Bone marrow (tissue), 2 donors: Measurements from ENCODE around the gene ZNF264.
"Not testable (repeated sequence)": the region's sequence is repeated elsewhere in the genome, so short reads cannot be mapped to it uniquely, and the experiment has no call there.

Experiments used
- DNase-seq, 2 donors: peaks; one replicate each; lab custom pipeline; 2025; lab: John Stamatoyannopoulos, UW

ZNF264 gene

DNA sequence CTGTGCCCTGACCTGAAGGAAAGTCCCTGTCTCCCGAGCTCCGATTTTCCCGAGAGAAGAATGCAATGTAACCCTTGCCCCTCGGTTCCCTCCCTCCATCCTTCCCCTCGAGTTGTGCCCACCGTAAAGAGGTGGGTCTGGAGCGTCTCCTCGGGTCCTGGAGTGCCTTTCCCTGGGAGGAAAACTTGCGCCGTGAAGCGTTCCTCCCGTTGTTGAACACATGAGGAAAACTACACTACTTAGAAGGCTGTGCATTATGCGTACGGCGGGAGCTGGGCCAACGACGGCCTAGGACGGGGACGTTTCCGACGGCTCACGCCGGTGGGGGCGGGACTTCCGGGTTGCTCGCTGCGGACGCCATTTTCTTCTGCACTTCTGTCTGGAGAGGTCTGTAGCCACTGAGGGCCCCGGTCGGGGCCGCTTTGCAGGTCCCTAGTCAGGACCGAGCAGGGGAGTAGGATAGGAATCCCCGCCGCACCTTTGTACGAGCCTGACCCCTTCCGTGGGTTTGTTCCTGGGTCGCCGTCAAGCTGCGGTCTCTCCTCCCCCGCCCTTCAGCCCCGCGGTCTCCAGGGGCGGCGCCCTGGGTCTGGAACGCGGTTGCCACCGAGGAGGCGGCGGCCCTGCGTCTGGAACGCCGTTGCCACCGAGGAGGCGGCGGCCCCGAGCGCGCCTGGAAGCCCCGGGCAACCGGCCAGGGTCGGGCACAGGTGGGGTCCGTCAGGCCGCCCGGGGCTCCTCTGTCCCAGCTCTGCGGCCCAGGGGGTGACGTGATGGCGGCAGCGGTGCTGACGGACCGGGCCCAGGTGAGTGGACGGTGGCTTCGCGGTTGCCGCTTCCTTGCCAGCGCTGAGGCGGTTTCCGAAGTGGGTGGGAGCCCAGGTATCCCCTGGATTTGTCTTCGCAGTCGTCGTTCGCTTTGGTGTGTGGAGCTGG, at the start of gene ZNF264:
Gene ZNF264 (plus strand): TSS at position 360 of the 936 bp plus-strand sequence. CDS start 414 bp downstream, at position 774.
- DNase-seq = peak; percentile 81 to 88

DNA sequence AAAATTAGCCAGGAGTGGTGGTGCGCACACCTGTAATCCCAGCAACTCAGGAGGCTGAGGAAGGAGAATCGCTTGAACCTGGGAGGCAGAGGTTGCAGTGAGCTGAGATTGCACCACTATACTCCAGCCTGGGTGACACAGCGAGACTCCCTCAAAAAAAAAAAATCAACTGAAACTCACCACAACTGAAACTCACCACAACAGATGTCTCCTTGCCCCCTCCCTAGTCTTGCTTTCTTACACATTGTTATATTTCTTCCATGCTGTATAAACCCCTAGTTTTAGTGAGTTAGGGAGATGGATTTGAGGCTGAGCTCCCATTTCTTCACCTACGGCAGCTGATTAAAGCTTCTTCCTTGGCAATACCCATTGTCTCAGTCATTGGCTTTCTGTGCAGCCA, 49.6 kb upstream of the ZNF264 start:
- no peak for DNase-seq

DNA sequence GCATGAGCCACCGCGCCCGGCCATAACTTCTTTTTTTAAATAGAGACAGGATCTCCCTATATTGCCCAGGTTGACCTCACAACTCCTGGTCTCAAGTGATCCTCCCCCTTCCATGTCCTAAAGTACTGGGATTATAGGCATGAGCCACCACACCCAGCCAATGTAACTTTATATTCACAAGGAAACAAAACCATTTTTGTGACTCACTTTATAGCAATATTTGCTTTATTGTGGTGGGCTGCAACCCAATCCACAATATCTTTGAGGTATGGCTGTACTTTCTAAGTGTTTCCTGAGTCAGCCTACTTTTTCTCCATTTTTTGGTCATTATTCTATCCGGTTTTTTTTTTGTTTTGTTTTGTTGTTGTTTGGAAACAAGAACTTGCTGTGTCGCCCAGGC, 38.4 kb upstream of the ZNF264 start:
- DNase-seq = no peak

DNA sequence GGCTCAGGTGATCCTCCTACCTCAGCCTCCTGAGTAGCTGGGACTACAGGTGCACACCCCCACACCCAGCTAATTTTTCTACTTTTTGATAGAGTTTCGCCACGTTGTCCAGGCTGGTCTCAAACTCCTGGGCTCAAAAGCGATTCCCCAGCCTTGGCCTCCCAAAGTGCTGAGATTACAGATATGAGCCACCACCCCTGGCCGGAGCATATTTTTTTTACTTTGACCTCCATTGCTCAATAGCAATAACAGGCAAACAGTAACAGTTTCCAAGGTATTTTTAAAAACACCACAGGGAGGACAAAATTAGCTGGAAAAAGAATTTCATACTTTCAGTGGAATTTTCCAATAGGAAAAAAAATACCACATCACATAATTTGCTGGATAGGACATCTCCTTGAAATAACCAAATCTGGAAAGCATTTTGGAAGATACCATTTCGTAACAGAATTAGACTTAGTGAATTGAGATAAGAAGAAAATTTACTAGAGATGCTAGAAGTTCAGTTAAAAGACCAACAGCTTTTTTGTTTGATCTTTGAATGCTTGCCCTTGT, 29.2 kb upstream of the ZNF264 start:
- no peak for DNase-seq

DNA sequence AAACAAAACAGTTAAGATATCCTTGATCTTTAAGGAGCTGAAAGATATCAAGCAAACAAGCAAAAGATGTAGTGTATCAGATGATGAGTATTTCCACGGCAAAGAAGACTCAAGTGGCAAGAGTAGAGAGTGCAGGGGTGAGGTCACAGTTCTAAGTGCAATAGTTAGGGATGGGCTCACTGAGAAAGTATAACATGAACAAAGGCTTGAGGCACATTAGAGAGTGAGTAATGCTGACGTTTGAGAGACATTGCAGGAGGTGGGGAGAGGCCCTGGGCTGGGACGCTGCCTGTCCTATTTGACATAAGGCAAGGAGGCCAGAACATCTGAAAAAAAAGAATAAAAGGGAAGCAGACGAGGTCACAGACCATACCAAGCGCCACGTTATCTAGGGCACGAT, 25.5 kb upstream of the ZNF264 start:
- DNase-seq = no peak

DNA sequence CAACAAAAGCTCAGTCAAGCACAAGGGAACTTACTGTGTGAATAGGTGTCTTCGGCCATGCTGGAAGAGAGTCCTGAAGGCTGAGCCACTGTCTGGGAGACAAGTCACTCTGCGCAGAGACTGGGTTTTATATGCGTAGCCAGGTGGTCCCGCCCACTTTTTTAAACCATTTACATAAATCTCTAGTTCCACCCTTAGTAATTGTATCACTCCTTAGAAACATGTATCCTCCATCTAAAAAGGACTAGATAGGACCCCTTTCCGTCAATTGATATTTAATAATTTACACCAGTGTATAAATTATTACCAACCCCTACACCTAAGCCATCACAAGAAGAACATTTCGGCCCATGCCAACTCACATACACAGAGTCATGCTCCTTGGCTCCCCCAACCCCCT, 23.9 kb upstream of the ZNF264 start, which contains the start of gene DUXA:
Gene DUXA (minus strand): TSS at position 101 of the 400 bp plus-strand sequence. CDS start 42 bp downstream, at position 59.
- no peak for DNase-seq

DNA sequence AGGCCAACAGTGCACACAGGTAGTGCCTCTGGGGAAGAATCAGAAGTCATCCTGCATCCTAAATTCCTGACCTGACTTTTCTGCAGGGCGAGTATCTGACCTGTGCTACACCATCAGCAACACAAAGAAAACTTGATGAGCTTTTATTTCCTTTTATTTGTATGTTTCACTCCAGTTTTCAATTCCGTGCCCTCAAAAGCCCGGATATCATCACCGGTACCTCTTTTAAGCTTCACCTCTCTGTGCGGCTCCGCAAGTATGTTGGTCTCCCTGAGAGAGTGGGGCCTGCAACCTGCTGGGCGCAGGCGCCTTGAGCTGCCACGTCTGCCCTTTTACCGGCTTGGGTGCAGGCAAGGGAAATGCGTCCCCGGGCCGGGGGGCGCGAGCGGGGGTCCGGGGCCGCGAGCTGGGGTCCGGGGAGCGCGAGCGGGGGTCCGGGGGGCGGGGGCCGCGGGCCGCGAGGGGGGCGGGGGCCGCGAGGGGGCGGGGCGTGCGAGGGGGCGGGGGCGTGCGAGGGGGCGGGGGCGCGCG, 19.7 kb upstream of the ZNF264 start:
- DNase-seq = no peak

DNA sequence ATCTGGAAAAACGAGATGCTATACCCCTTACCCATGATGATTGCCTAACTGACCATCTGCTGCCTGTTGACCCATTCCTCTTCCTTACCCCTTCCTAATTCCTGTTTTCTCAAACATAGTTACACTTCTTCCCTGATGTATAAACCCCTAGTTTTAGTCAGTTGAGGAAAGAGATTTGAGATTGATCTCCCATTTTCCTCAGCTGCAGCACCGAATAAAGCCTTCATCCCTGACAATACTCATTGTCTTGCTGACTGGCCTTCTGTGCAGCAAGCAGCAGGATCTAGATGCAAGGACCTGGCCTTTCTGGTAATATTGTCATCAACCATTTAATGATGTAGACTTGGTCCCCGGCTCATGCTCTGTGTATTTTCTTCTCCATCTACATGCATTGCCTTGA, 999 bp upstream of the ZNF264 start:
- DNase-seq = no peak

DNA sequence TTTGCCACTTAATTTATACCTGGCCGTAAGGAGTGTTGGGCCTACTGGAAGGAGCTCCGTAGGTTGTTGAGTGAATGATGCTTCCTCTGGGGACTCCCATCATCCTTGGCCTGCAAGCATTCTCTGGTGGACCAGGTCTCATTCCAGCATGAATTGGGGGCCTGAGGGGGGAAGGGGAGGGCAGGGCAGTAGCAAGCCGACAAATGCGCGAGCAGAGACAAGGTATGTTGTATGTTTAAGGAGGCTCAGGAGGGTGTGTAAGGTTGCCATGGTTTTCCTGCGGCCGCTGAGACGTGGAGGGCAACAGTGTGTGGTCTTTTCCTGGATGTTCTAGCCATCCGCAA, 749 bp downstream of the ZNF264 start:
- no peak for DNase-seq

DNA sequence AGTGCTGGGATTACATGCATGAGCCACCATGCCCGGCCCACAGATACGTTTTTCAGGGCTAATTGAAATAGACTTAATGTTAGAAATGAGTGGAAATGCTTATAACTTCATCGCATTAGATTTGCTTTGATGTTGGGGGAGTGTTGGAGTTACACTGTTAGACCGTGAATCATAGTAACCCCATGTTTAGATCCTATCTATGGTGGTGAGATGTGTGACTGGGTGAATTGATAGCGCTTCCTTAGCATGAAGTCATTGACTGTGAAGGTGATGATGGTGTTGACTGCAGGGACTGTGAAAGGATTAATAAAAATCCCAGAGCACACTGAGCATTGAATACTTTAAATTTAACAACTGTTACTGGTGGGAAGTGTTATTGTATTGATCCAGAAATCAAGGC, 1.7 kb downstream of the ZNF264 start:
- no peak for DNase-seq

DNA sequence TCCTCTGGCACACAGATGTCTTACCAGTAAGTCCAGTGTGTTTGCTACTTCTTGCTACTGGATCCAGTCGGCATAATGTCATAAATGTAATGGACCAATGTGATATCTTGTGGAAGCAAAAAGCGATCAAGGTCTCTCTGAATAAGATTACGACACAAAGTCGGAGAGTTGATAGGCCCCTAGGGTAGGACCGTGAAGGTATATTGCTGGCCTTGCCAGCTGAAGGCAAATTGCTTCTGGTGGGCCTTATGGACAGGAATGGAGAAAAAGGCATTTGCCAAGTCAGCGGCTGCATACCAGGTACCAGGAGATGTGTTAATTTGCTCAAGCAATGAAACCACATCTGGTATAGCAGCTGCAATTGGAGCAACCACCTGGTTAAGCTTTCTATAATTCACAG, 6.6 kb downstream of the ZNF264 start:
- not testable (repeated sequence) for DNase-seq

DNA sequence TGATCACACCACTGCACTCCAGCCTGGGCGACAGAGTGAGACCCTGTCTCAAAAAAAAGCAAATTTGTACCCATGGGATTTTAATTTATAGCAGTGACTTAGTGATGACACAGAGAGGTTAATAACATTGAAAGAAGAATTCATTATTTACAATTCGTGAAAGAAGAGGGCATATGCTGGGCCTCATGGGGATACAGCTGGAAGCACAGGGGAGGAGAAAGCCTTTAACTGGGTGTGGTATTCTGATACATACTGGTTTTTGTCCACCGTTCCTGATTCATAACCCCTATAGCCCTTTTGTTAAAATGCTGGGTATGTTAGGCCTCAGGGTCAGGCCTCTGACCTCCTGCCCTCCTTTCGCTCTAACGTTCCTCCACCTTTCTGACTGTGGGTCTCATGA, 10.9 kb downstream of the ZNF264 start:
- no peak for DNase-seq

DNA sequence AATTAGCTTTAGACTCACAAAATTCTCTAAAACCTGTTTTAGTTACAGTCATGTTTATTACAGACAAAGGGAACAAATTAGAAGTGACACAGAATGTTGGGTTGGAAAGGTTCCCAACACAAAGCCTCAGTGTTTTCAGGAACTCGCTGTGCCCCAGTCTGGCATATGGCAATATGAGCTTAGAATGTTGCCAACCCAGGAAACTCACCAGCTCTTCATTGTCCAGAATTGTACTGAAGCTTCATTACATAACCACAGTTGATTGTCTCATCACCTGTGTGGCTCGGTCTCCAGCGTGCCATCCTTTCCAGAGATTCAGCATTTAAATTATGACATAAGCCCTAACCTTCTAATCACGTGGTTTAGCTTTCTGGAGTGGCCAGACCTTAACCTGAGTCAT, 19.1 kb downstream of the ZNF264 start:
- no peak for DNase-seq

DNA sequence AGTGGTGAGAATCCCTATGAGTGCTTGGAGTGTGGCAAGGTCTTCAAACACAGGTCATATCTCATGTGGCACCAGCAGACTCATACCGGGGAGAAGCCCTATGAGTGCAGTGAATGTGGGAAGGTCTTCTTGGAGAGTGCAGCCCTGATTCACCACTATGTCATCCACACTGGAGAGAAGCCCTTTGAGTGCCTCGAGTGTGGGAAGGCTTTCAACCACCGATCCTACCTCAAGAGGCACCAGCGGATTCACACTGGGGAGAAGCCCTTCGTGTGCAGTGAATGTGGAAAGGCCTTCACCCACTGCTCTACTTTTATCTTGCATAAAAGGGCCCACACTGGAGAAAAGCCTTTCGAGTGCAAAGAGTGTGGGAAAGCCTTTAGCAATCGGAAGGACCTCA, 20.8 kb downstream of the ZNF264 start:
- DNase-seq = no peak

DNA sequence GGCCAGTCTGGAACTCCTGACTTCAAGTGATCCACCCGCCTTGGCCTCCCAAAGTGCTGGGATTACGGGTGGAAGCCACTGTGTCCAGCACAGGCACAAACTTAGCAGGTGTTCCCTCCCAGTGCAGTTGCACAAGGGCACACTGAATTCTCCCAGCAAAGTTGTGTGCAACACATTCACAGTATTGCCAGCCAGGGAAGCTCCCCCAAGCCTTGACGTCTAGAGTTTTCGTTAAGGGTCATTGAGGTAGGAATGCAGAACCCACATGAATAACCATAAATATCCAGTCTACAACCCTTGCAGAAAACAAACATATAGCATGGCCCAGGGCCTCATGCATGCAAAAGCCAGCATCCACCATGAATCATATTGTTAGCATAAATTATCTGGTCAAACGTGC, 36.2 kb downstream of the ZNF264 start:
- DNase-seq = no peak

DNA sequence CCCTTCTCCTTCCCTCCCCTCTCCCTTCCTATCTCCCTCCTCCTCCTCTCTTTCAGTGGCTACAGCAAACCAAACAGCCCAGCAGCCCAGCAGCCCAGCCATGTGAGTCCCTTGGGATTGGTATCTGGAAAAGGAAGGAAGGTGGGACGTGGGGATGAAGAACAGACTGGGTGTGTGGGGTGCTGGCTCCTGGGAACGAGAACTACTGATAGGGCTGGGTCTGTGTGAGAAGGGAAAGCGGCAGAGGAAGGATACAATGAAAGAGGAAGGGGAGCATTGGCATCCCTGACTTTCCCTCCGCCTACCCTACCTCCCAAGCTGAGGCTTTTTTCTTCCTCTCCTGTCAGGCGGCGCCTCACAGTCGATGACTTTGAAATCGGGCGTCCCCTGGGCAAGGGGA, 40.4 kb downstream of the ZNF264 start:
- DNase-seq = no peak

DNA sequence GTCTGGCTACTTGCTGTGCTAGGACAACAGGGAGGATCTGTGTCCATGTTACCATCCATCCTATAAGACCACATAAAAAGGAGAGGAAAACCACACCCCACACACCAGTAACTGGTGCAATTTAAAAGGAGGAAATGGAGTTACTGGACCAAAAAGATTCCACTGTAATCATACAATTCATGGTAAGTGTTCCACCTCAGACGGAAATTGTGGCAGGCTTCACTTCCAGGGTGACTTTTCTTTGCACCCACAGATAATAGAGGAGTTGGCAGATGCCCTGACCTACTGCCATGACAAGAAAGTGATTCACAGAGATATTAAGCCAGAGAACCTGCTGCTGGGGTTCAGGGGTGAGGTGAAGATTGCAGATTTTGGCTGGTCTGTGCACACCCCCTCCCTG, 41.9 kb downstream of the ZNF264 start:
- DNase-seq = no peak

DNA sequence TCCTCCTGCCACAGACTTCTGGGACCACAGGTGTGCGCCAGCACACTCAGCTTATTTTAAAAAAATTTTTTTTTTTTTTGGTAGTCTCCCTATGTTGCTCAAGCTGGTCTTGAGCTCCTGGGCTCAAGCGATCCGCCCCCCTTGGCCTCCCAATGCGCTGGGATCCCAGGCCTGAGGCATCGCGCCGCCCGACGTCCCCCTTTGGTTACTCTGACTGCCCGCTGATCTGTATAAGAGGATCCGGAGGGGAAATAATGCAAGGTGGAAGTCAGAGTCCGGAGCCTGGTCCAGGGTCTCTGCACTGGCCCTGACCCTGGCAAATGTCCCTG, 48.6 kb downstream of the ZNF264 start:
- no peak for DNase-seq

DNA sequence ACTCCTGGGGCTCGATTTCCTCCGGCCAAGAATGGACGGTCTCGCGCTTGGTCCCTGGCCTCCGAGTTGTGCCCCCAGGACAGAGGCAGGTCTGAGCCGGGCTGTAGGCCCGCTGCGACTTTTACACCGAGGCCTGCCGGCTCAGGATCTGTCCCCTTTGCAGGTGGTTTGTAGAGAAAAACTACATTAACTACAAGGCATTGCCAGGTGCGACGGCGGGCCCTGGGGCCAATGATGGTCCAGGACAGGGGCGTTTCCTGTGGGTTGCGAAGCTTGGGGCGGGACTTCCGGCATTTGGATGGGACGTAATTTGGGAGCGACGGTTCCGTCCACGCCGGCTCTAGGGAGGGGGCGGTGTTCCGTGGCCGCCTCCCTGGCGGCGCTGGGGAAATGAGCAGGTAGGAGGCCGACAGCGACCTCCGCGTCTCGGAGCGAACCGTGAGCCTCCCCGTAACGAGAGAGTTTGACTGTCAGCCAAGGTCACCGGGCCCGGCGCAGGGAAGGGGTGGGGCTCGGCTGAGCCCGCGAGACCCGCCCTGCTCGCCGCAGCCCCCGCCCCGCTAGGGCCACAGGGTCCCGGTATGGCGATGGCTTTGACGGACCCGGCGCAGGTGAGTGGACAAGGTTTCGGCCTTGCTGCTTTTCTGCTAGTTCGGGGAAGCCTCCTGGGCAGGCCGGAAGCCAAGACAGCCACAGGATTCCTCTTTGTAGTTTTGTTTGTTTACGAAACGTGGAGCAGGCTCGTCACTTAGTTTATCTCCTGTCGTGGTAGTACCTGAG, 49.2 kb downstream of the ZNF264 start, which contains the start of gene ZNF805:
Gene ZNF805 (plus strand): TSS at position 322 of the 780 bp plus-strand sequence. CDS start 260 bp downstream, at position 582.
- peak; percentile 74 to 81 for DNase-seq

DNA sequence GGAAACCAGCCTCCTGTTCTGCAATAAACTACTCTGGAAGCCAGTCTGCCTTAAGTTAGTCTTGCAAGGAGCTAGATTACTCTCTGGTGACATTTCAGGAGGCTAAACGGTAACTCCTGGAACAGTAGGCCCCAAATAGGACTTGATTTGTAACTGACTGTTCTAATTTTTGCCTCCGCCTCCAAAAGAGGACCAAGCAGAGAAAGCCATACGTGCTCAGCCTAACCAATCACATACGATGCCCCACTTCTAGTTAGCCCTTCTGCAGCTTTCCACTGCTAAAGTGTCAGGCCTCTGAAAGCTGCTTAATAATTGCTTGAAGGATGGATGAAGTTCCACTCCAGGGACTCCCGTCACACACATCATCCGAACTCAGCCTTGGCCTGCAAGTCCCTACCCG, 49.9 kb downstream of the ZNF264 start:
- no peak for DNase-seq

DNA sequence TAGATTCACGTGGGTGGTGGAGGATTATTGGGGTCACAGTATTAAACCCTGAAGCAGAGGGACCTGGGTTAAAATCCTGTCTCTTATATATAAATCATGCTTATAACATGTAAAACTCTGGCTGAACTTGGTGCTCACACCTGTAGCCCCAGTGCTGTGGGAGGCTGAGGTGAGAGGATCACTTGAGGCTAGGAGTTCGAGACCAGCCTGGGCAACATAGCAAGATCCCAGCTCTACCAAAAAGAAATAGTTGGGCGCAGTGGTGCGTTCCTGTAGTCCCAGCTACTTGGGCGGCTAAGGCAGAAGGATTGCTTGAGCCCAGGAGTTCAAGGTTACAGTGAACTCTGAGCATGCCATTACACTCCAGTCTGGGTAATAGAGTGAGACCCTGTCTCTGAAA, 51.5 kb downstream of the ZNF264 start:
- DNase-seq = no peak

DNA sequence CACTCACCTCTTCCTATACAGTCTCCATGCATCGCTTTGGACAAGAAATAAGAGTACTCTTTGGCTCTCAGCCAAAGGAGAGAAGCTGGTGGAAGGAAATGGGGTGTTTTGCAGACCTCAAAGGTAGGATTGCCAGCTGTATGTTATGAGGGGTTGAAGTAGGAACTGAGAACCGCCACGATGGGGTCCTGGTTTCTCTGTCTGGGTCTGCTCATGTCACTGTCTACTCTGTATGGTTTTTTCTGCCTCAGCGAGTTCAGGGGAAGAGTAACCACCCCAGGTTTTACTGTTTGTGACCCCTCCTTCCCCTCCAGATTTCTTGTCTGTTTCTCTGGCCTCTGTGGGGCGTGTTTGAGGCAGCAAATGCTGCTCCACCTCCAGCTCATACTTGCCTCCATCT, 53.2 kb downstream of the ZNF264 start:
- DNase-seq = no peak

DNA sequence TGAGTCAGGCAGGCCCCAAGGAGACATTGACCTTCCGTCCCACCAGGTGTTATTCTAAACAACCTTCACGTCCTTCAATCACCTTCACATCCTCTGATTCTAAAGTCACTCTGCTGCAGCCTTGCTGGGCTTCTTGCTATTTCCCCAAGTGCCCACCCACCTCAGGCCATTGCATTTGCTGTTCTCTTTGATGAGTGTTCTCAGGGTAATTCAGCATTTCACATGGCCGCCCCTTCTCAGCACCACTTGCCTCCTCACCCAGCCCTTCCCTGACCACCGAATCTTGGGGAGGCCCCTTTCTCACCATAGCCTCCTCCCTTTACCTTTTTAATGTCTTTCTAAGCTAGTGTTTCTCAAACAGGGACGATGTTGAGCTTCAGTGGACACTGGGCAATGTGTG, 53.8 kb downstream of the ZNF264 start:
- no peak for DNase-seq
